ENCODE results near the gene ATP8B3. TPM values are rescaled to one million over a fixed set of nuclear protein-coding genes. Genes with fewer than 3 reads are reported as not detected.

Gene ATP8B3
- total RNA-seq, result 0.89 TPM
- long read RNA-seq, partial matches to known transcripts, result 0 of 1 reads
- long read RNA-seq, other reads (novel, unspliced or antisense), result 1 of 1 reads

- ATAC-seq (no peak), DNase-seq (no peak)
- intact Hi-C loops (cut with micrococcal nuclease), result no loop called here
Measured at GRCh38 chr19:1811942-1812425, at the start of gene ATP8B3. Gene ATP8B3, minus strand, starts transcription at chr19:1812276. Its CDS starts 540 bp downstream, at chr19:1811736.

GRCh38 chr19:1861599-1862031 is 49.5 kb upstream of the ATP8B3 start:
- intact Hi-C loops (cut with micrococcal nuclease), result no loop called here
- DNase-seq, result peak; percentile 38
- ATAC-seq, result no peak

GRCh38 chr19:1860821-1861598 is 48.9 kb upstream of the ATP8B3 start:
- intact Hi-C loops (cut with micrococcal nuclease), result no loop called here
- ATAC-seq, result no peak
- DNase-seq, result no peak

- intact Hi-C loops (cut with micrococcal nuclease), result no loop called here
- ATAC-seq (no peak), DNase-seq (peak; percentile 64)
Measured at GRCh38 chr19:1860042-1860775, 48.1 kb upstream of the ATP8B3 start.

GRCh38 chr19:1859331-1859781 is 47.3 kb upstream of the ATP8B3 start:
- intact Hi-C loops (cut with micrococcal nuclease), result no loop called here
- DNase-seq (no peak), ATAC-seq (no peak)

GRCh38 chr19:1858412-1859081 is 46.5 kb upstream of the ATP8B3 start:
- DNase-seq (no peak), ATAC-seq (no peak)
- intact Hi-C loops (cut with micrococcal nuclease), result no loop called here

- intact Hi-C loops (cut with micrococcal nuclease), result no loop called here
- ATAC-seq (no peak), DNase-seq (peak; percentile 43)
Measured at GRCh38 chr19:1857648-1858326, 45.7 kb upstream of the ATP8B3 start.

GRCh38 chr19:1856698-1857603 is 44.9 kb upstream of the ATP8B3 start:
- ATAC-seq, result peak; percentile 44
- intact Hi-C loops (cut with micrococcal nuclease), result no loop called here
- peak; percentile 86 for DNase-seq

- no peak for ATAC-seq
- intact Hi-C loops (cut with micrococcal nuclease), result no loop called here
- no peak for DNase-seq
Measured at GRCh38 chr19:1856345-1856697, 44.2 kb upstream of the ATP8B3 start.

GRCh38 chr19:1855828-1856255 is 43.8 kb upstream of the ATP8B3 start:
- ATAC-seq, result peak; percentile 0
- DNase-seq, result peak; percentile 42
- intact Hi-C loops (cut with micrococcal nuclease), result no loop called here

- intact Hi-C loops (cut with micrococcal nuclease), result no loop called here
- DNase-seq (peak; percentile 94), ATAC-seq (peak; percentile 82)
Measured at GRCh38 chr19:1855040-1855827, 43.2 kb upstream of the ATP8B3 start.

- peak; percentile 80 for DNase-seq
- peak; percentile 3 for ATAC-seq
- intact Hi-C loops (cut with micrococcal nuclease), result no loop called here
Measured at GRCh38 chr19:1854542-1855039, 42.5 kb upstream of the ATP8B3 start.

- ATAC-seq, result no peak
Measured at GRCh38 chr19:1854039-1854541, 42.0 kb upstream of the ATP8B3 start.

GRCh38 chr19:1853295-1854038 is 41.4 kb upstream of the ATP8B3 start:
- DNase-seq (peak; percentile 87), ATAC-seq (peak; percentile 4)
- intact Hi-C loops (cut with micrococcal nuclease), result no loop called here

More at GRCh38 chr19:1854039-1854541, 42.0 kb upstream of the ATP8B3 start:
- DNase-seq, result no peak
- intact Hi-C loops (cut with micrococcal nuclease), result no loop called here

- no peak for ATAC-seq
- DNase-seq, result no peak
- intact Hi-C loops (cut with micrococcal nuclease), result no loop called here
Measured at GRCh38 chr19:1852581-1853128, 40.6 kb upstream of the ATP8B3 start.
